H54 (cell line): Measurements from ENCODE around the gene C3orf18.

ENCODE experiments used
- DNase-seq: peaks from one replicate; pipeline ENCODE4 v3.0.0; 2011; ENCODE audit warnings: low spot score, mixed read lengths; ENCODE audit not compliant: insufficient read length
- FAIRE-seq: peaks from 3 replicates; lab custom pipeline; 2011; peaks lifted over from hg19 to GRCh38; lab: Jason Lieb, UNC
- POLR2A ChIP-seq: IDR thresholded peaks from 2 replicates; pipeline ENCODE4 v1.6.1; 2011; ENCODE audit warnings: low read depth, mild to moderate bottlenecking, low read length

Gene C3orf18

GRCh38 chr3:50594253-50594785 is 26.8 kb upstream of the C3orf18 start:
- no peak for TF ChIP-seq POLR2A
- FAIRE-seq (no peak), DNase-seq (no peak)

- FAIRE-seq, result no peak
- DNase-seq, result no peak
- no peak for TF ChIP-seq POLR2A
Observed at GRCh38 chr3:50592568-50592967, 25.0 kb upstream of the C3orf18 start.

- DNase-seq (no peak), FAIRE-seq (no peak)
- no peak for TF ChIP-seq POLR2A
Observed at GRCh38 chr3:50591196-50591741, 23.7 kb upstream of the C3orf18 start.

- FAIRE-seq (no peak), DNase-seq (no peak)
- TF ChIP-seq POLR2A, result no peak
Observed at GRCh38 chr3:50588759-50589433, 21.3 kb upstream of the C3orf18 start.

- no peak for DNase-seq
- FAIRE-seq, result no peak
- TF ChIP-seq POLR2A, result no peak
Observed at GRCh38 chr3:50587806-50588758, 20.5 kb upstream of the C3orf18 start.

GRCh38 chr3:50587373-50587772 is 19.8 kb upstream of the C3orf18 start:
- TF ChIP-seq POLR2A, result no peak
- DNase-seq, result peak; percentile 35
- no peak for FAIRE-seq

GRCh38 chr3:50586763-50587070 is 19.2 kb upstream of the C3orf18 start:
- FAIRE-seq, result no peak

GRCh38 chr3:50585919-50586762 is 18.6 kb upstream of the C3orf18 start:
- FAIRE-seq (no peak), DNase-seq (no peak)
- no peak for TF ChIP-seq POLR2A

More at GRCh38 chr3:50586763-50587070, 19.2 kb upstream of the C3orf18 start:
- no peak for DNase-seq
- TF ChIP-seq POLR2A, result no peak

GRCh38 chr3:50584391-50584790 is 16.8 kb upstream of the C3orf18 start:
- no peak for TF ChIP-seq POLR2A
- no peak for DNase-seq
- no peak for FAIRE-seq

GRCh38 chr3:50583897-50584296 is 16.4 kb upstream of the C3orf18 start:
- DNase-seq, result no peak
- TF ChIP-seq POLR2A, result no peak
- FAIRE-seq, result no peak

- no peak for DNase-seq
- no peak for TF ChIP-seq POLR2A
- no peak for FAIRE-seq
Observed at GRCh38 chr3:50582083-50582482, 14.5 kb upstream of the C3orf18 start.

GRCh38 chr3:50581459-50581842 is 13.9 kb upstream of the C3orf18 start:
- no peak for DNase-seq
- FAIRE-seq, result no peak
- no peak for TF ChIP-seq POLR2A
